Ovary (tissue), 9 donors: ENCODE data around the gene PCNX1. TPM values are rescaled to one million over a fixed set of nuclear protein-coding genes. Genes with fewer than 3 reads are reported as not detected.

Experiments used
- DNase-seq, 5 donors: peaks; one replicate each; pipeline ENCODE4 v3.0.0-alpha.2; 2019 to 2020
- H3K27ac ChIP-seq, 2 donors: fragments of 200-600 bp; one replicate each; pipeline versions ENCODE4 v1.5.1 to v1.8.0; 2019 to 2022
- H3K27me3 ChIP-seq: fragments of 200-600 bp; one replicate; pipeline ENCODE4 v1.8.0; 2022
- H3K36me3 ChIP-seq: fragments of 200-600 bp; sonication (generic); one replicate; pipeline ENCODE4 v1.5.1; 2019
- H3K4me1 ChIP-seq: one replicate; pipeline ENCODE4 v1.8.1; 2013; ENCODE audit warnings: mild to moderate bottlenecking, moderate library complexity; ENCODE audit not compliant: insufficient read depth
- H3K4me3 ChIP-seq: fragments of 200-600 bp; sonication (generic); one replicate; pipeline ENCODE4 v1.5.1; 2017
- H3K9me3 ChIP-seq, 2 donors: fragments of 200-600 bp in 1 of 2; sonication (generic) in 1 of 2; one replicate each; pipeline versions ENCODE4 v1.5.1 to v1.8.1; 2013 to 2019; ENCODE audit warnings: mild to moderate bottlenecking in 1 of 2, moderate library complexity in 1 of 2
- CTCF ChIP-seq, 3 donors: fragments of 450-650 bp in 2 of 3; fragments of 200-600 bp in 1 of 3; IDR thresholded peaks; one replicate each; pipeline versions ENCODE4 v1.5.1 to v1.8.0; 2016 to 2022; ENCODE audit warnings: antibody characterized with exemption in 3 of 3, mild to moderate bottlenecking in 1 of 3
- EP300 ChIP-seq: sonication (generic); formaldehyde crosslinking; IDR thresholded peaks from one replicate; pipeline ENCODE4 v1.6.1; 2017; ENCODE audit warnings: antibody characterized with exemption
- POLR2A ChIP-seq: fragments of 450-650 bp; IDR thresholded peaks from one replicate; pipeline ENCODE4 v1.6.1; 2017; ENCODE audit warnings: antibody characterized with exemption, mild to moderate bottlenecking, moderate library complexity
- WGBS, 3 donors: extraction: QIAGEN DNeasy Blood & Tissue Kit in 1 of 3; methylation state at CpG; one replicate each; pipeline versions ENCODE4 v1.1.5 to v1.1.7; 2013 to 2017; 5-methylcytosine and 5-hydroxymethylcytosine counted together
- intact Hi-C, 4 donors: fragments of 100-400 bp; cut with DNase I; formaldehyde crosslinking; loops; one replicate each; pipeline versions ENCODE4 v1.11.0 to v1.15.1; 2022 to 2023
- polyA plus RNA-seq, 2 donors: library from polyadenylated mRNA; stranded (reverse); fragments of 200-250 nt in 1 of 2; fragments of 350-450 nt in 1 of 2; fragmentation: Illumina TruSeq in 1 of 2; extraction: RNeasy Lipid Tissue Mini Kit (QIAGEN cat#74804) in 1 of 2; gene quantifications; one replicate each; pipeline ENCODE4 v1.2.3, GENCODE V29; 2013 to 2014
- total RNA-seq, 7 donors: library from RNA; depleted of rRNA in 2 of 7; stranded (reverse); fragments of >200 nt in 2 of 7; fragmentation: NEBNext Ultra II Directional in 3 of 7; extraction: Animal tissue kit (Norgen Biotek cat#: 25700) in 3 of 7; gene quantifications; one replicate each; pipeline versions ENCODE4 v1.1.0 to v1.2.4, GENCODE V29; 2016 to 2023
- donor health status: DM: no; HTN: no; CAD: no; lungs with moderate emphysema.
- donor health status: DM: no; HTN: no; CAD: no.
- donor health status: Bipolar disorder and iron deficiency.
- donor health status: DM: yes; HTN: yes; CAD: no.
- donor health status: DM: no; HTN: no; CAD: no.
- donor health status: DM: yes; HTN: yes; CAD: no.

Gene PCNX1
- total and polyA plus RNA-seq, 9 donors = 13.3 to 101 (median 69.5) TPM

- Histone ChIP-seq H3K27ac (no peak overlapping the region), H3K4me1 (peaks cover 4% of the 10 kb centered on the region), H3K4me3 (no peak overlapping the region), H3K27me3 (no peaks in the 10 kb centered on the region), H3K36me3 (no peaks in the 10 kb centered on the region), H3K9me3 (no peaks in the 10 kb centered on the region)
- no peak for DNase-seq
- 87 to 90% (median 88%) methylated on average over 4 of the region's 4 CpGs for WGBS, 3 donors
- intact Hi-C loops = no loop called here
- no peak for TF ChIP-seq CTCF (IDR thresholded peaks at IDR 0.05)
- TF ChIP-seq EP300 = no peak
- no peak for TF ChIP-seq POLR2A
Measured at GRCh38 chr14:70916799-70917198, 9.5 kb downstream of the PCNX1 start.

- intact Hi-C loops = no loop called here
- Histone ChIP-seq H3K4me3 (no peak overlapping the region), H3K27me3 (no peaks in the 10 kb centered on the region), H3K9me3 (no peaks in the 10 kb centered on the region), H3K4me1 (peaks cover 4% of the 10 kb centered on the region), H3K36me3 (no peaks in the 10 kb centered on the region), H3K27ac (no peak overlapping the region)
- no peak for TF ChIP-seq CTCF (IDR thresholded peaks at IDR 0.05)
- TF ChIP-seq POLR2A = no peak
- no peak for TF ChIP-seq EP300
- WGBS, 3 donors = 86 to 97% (median 93%) methylated on average over 1 of the region's 1 CpG
- DNase-seq = no peak
Measured at GRCh38 chr14:70917633-70918032, 10.4 kb downstream of the PCNX1 start.

GRCh38 chr14:70919774-70920173 lies 12.5 kb downstream of the PCNX1 start:
- WGBS, 3 donors = 9 to 10% (median 9%) methylated on average over 3 of the region's 3 CpGs
- H3K4me3 ChIP-seq = no peak overlapping the region
- H3K4me1 ChIP-seq = peaks cover 2% of the 10 kb centered on the region

GRCh38 chr14:70920608-70921007 lies 13.3 kb downstream of the PCNX1 start:
- H3K27ac ChIP-seq = no peak overlapping the region
- intact Hi-C loops = no loop called here
- H3K4me1 ChIP-seq = peaks cover 2% of the 10 kb centered on the region
- H3K36me3 ChIP-seq = no peaks in the 10 kb centered on the region
- TF ChIP-seq POLR2A (no peak), CTCF (IDR thresholded peaks at IDR 0.05) (no peak), EP300 (no peak)
- no peaks in the 10 kb centered on the region for H3K27me3 ChIP-seq
- no peaks in the 10 kb centered on the region for H3K9me3 ChIP-seq
- no peak overlapping the region for H3K4me3 ChIP-seq
- 89 to 97% (median 94%) methylated on average over 1 of the region's 1 CpG for WGBS, 3 donors
- DNase-seq = no peak

More at GRCh38 chr14:70919774-70920173, 12.5 kb downstream of the PCNX1 start:
- Histone ChIP-seq H3K9me3 (no peaks in the 10 kb centered on the region), H3K27ac (no peak overlapping the region), H3K36me3 (no peaks in the 10 kb centered on the region), H3K27me3 (no peaks in the 10 kb centered on the region)
- intact Hi-C loops = no loop called here
- DNase-seq = no peak
- TF ChIP-seq CTCF (IDR thresholded peaks at IDR 0.05) (no peak), EP300 (no peak), POLR2A (no peak)
